ENCODE results near the gene C1orf35. TPM values are rescaled to one million over a fixed set of nuclear protein-coding genes. Genes with fewer than 3 reads are reported as not detected.

Gene C1orf35
- total RNA-seq, 4 donors from 2014 or later: 8.5 to 21.3 (median 18.1) TPM

GRCh38 chr1:228105270-228105995, 2.3 kb upstream of the C1orf35 start:
- H3K4me1 ChIP-seq: peaks cover 24 to 62% (median 33%) of the 10 kb centered on the region in 3 donors

GRCh38 chr1:228104526-228105269, 1.6 kb upstream of the C1orf35 start:
- Histone ChIP-seq H3K36me3 (peaks cover 4 to 44% (median 18%) of the 10 kb centered on the region in 3 donors), H3K4me3 (no peak overlapping the region), H3K27ac (no peak overlapping the region), H3K9me3 (no peaks in the 10 kb centered on the region), H3K27me3 (no peaks in the 10 kb centered on the region), H3K4me1 (peaks cover 20 to 62% (median 28%) of the 10 kb centered on the region in 3 donors)
- DNase-seq: no peak
- 52 to 57% methylated on average over 3 to 6 of the region's 7 CpGs for WGBS, 2 donors
- intact Hi-C loops (cut with DNase I): loop anchor here (10.0 kb wide), 1 partner anchor 60 kb away; the partner anchor contains the start of gene IBA57
- TF ChIP-seq POLR2A (IDR thresholded peaks at IDR 0.05) (no peak), CTCF (IDR thresholded peaks at IDR 0.05) (no peak)

More at GRCh38 chr1:228105270-228105995, 2.3 kb upstream of the C1orf35 start:
- no peak for TF ChIP-seq POLR2A (IDR thresholded peaks at IDR 0.05)
- TF ChIP-seq CTCF (IDR thresholded peaks at IDR 0.05): no peak
- 72 to 79% methylated on average over 4 to 5 of the region's 9 CpGs for WGBS, 2 donors
- peaks cover 0 to 36% (median 14%) of the 10 kb centered on the region in 3 donors for H3K36me3 ChIP-seq
- H3K27ac ChIP-seq: no peak overlapping the region
- H3K27me3 ChIP-seq: no peaks in the 10 kb centered on the region
- intact Hi-C loops (cut with DNase I): loop anchor here (10.0 kb wide), 1 partner anchor 59 kb away; the partner anchor contains the start of gene IBA57
- DNase-seq: no peak
- no peaks in the 10 kb centered on the region for H3K9me3 ChIP-seq
- H3K4me3 ChIP-seq: no peak overlapping the region

- 15 to 20% methylated on average over 1 to 6 of the region's 73 CpGs for WGBS, 2 donors
- Histone ChIP-seq H3K27me3 (no peaks in the 10 kb centered on the region), H3K4me1 (peaks cover 11 to 50% (median 14%) of the 10 kb centered on the region in 3 donors), H3K4me3 (peak overlapping the region; percentile 59 to 90 (median 80)), H3K36me3 (peaks cover 26 to 60% (median 40%) of the 10 kb centered on the region in 3 donors), H3K9me3 (no peaks in the 10 kb centered on the region), H3K27ac (peak overlapping the region; percentile 91 to 97 (median 92))
- TF ChIP-seq POLR2A (IDR thresholded peaks at IDR 0.05) (no peak), CTCF (IDR thresholded peaks at IDR 0.05) (peak in 3 of 6 experiments; percentile 8 to 34 (median 12))
- no peak for DNase-seq
- intact Hi-C loops (cut with DNase I): loop anchor here (10.0 kb wide), 1 partner anchor 63 kb away; the partner anchor contains the start of gene IBA57
These were observed 933 bp downstream of the C1orf35 start for GRCh38 chr1:228101994-228102790.

- no peaks in the 10 kb centered on the region for H3K9me3 ChIP-seq
- no peak for DNase-seq
- peaks cover 30 to 60% (median 44%) of the 10 kb centered on the region in 3 donors for H3K36me3 ChIP-seq
- intact Hi-C loops (cut with DNase I): loop anchor here (10.0 kb wide), 1 partner anchor 63 kb away; the partner anchor contains the start of gene IBA57
- H3K4me3 ChIP-seq: peak overlapping the region; percentile 59 to 90 (median 80)
- peak overlapping the region; percentile 91 to 97 (median 92) for H3K27ac ChIP-seq
- H3K4me1 ChIP-seq: peaks cover 11 to 54% (median 14%) of the 10 kb centered on the region in 3 donors
- TF ChIP-seq POLR2A (IDR thresholded peaks at IDR 0.05) (no peak), CTCF (IDR thresholded peaks at IDR 0.05) (no peak)
- H3K27me3 ChIP-seq: no peaks in the 10 kb centered on the region
- WGBS, 2 donors: 13 to 53% methylated on average over 7 to 9 of the region's 15 CpGs
These were observed 1.5 kb downstream of the C1orf35 start for GRCh38 chr1:228101614-228101993.
